ENCODE data around the gene RNFT1. TPM values are rescaled to one million over a fixed set of nuclear protein-coding genes. Genes with fewer than 3 reads are reported as not detected.
"Not testable (repeated sequence)": the region's sequence is repeated elsewhere in the genome, so short reads cannot be mapped to it uniquely, and the experiment has no call there.

Gene RNFT1, protein sequence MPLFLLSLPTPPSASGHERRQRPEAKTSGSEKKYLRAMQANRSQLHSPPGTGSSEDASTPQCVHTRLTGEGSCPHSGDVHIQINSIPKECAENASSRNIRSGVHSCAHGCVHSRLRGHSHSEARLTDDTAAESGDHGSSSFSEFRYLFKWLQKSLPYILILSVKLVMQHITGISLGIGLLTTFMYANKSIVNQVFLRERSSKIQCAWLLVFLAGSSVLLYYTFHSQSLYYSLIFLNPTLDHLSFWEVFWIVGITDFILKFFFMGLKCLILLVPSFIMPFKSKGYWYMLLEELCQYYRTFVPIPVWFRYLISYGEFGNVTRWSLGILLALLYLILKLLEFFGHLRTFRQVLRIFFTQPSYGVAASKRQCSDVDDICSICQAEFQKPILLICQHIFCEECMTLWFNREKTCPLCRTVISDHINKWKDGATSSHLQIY
- 10 to 100 TPM; 20.5 to 22.3 TPM for total RNA-seq

DNA sequence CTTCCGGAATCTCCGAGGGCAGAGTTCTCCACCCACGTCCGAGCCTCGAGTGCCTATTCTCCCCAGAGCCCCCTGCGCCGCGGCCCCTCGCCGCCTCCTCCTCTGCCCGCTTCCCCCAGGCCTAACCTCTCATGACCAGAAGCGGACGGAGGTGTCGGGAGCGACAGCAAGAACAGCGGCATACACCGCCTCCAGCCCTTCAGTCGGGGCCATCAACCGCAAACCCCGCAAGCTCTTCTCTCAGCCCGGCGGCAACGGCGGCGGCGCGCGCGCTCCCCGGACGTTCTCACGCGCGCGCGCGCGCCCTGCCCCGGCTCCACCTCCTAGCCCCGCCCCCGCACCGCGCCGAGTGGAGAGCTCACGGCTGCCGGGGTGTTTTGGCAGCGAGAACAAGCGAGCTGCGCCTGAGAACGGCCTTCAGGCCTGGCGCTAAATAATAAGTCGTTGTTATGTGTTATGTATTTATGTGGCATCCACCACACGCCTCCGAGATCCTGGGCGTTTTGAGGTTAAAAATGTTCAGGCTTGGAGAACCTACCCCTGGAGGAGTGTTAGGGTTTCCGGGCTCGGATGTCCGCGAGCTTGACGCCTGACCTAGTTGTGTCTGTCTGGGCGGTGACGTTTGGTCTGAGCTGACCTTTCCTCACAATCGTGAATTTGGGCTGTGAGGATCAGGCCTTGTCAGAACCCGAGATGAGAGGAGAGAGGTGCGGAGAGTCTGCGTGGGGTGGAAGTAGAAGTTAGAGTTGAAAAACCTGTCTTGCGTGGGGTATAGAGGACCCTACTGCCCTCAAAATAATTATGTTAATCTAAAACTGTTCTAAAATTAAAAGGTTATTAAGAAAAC lies at the start of gene RNFT1:
Gene RNFT1, minus strand, starts transcription at position 259 of the 847 bp plus-strand sequence. Its CDS starts 77 bp downstream, at position 182.
- CTCF ChIA-PET: interaction anchor here (0.6 to 1.9 kb wide), 4 partner anchors 50 to 216 kb away, joined by 3 to 8 read pairs (median 4); no protein-coding TSS in a partner anchor
- POLR2A ChIA-PET: interaction anchor here (0.6 to 1.1 kb wide), 5 partner anchors 113 to 419 kb away, joined by 3 to 6 read pairs (median 3); partner anchors contain the start of gene PTRH2

DNA sequence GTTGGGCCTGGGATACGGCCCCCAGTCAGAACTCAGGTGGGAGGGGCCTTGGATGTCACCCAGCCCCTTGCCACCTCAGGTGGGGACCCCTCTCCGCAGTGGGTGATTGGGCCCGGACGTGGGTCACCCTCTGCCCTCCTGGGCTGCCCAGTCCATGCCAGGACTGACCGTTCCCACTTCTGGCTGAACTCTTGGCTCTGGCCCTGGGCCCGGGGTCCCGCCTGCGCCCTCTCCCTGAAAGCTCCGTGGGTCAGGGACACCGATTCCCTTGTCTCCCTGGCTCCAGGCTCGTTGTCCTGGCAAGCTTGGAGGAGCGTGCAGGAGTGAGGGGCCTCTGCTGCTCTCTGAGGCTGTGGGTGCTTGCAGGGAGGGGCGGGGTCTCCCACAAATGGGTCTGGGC lies 44.8 kb upstream of the RNFT1 start:
- CTCF ChIA-PET, POLR2A ChIA-PET: not testable (repeated sequence)

DNA sequence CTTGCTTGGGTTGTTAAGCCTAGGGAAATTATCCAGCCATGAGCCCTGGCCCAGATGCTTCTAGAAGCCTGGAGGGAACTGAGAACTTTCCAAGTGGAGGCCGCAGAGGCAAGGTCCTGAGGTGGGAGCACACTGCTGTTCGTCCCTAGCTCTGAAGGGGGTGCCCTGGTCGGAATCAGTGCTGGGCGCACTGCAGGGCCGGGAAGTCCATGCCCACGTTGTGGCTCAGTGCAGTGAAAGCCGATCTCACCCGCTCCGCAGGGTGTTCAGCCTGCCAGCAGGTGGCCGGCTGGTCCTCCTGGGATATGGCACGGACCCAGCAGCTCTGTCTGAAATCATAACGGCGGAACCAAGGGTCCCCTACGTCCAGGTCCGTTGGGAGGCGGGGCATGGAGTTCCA lies 43.8 kb upstream of the RNFT1 start:
- CTCF ChIA-PET, POLR2A ChIA-PET: not testable (repeated sequence)

DNA sequence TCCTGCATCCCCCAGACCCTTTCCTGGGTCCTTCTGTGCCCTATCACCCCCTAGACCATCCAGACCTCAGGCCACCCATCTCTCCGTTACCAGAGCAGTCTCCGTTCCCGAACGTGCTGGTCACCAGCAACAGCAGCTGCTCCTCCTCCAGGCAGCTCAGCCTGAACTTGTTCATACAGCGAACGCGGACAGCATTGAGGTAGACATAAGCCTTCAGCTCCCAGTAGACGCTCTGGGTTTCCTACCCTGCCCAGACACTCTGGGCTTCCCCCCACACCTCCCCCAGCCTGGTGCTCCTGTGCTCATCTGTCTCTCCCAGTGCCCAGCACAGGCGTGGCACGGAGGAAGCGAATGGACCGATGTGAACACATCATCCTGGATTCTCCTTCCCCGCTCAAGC lies 41.6 kb upstream of the RNFT1 start:
- ChIA-PET POLR2A (no interaction called here), CTCF (no interaction called here)

DNA sequence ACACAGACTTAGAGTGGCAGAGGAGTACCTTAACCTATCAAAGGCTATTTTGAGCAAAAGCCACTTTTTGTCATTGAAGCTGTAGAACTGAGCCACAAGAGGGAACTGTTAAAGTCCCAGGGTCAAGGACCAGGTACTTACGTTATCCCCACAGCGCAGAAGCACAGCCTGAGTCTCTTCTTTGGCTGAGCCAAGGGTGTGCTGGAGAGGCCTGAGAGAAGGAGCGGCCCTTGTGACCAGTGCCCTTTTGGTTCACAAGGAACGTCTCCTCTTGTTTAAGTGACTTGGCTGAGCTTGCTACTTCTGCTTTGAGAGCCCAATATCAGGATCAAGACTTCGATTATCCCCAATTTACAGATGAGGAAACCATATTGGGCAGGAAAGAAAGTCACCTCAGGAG lies 40.0 kb upstream of the RNFT1 start:
- POLR2A ChIA-PET, CTCF ChIA-PET: not testable (repeated sequence)

DNA sequence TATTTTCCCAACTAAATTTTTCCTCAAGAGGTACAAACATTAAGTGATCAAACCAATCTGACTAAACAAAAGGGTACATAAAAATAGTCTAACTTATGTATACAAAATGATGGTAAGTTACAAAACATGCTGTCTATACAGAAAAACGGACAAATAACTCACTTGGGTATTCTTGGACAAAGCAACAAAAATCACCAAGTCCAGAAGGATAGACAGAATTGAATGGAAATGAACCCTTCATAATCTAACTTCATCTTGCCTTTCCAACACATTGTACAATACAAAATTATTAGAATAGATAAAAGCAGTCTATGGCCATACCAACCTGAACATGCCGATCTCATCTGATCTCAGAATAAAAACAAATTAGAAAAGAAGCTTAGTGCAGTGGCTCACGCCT lies 37.9 kb upstream of the RNFT1 start:
- POLR2A ChIA-PET, CTCF ChIA-PET: not testable (repeated sequence)

DNA sequence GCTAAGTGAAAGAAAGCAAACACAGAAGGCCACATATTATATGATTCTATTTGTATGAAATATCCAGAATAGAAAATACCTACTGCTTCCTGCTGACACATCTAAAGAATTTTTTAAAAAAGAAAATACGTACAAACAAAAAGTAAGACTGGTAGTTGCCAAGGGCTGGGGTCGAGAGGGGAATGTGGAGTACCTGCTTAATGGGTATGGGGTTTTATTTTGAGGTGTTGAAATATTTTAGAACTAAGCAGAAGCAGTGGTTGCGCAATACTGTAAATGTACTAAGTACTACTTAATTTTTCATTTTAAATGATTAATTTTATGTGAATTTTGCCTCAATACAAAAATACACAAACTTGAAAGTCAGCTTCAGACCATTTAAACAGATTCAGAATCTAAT lies 32.1 kb upstream of the RNFT1 start:
- POLR2A ChIA-PET: not testable (repeated sequence)

DNA sequence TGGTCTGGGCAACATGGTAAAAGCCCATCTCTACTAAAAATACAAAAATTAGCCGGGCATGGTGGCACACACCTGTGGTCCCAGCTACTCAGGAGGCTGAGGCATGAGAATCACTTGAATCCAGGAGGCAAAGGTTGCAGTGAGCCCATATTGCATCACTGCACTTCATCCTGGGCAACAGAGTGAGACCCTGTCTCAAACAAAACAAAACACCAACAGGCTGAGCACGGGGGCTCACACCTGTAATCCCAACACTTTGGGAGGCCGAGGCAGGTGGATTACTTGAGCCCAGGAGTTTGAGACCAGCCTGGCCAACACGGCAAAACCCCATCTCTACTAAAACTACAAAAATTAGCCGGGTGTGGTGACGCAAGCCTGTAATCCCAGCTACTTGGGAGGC lies 10.6 kb upstream of the RNFT1 start:
- CTCF ChIA-PET: not testable (repeated sequence)
- POLR2A ChIA-PET: interaction anchor here (0.6 kb wide), 1 partner anchor 91 kb away, joined by 6 read pairs; no protein-coding TSS in a partner anchor

More for the DNA sequence above, 32.1 kb upstream of the RNFT1 start:
- CTCF ChIA-PET: not testable (repeated sequence)

DNA sequence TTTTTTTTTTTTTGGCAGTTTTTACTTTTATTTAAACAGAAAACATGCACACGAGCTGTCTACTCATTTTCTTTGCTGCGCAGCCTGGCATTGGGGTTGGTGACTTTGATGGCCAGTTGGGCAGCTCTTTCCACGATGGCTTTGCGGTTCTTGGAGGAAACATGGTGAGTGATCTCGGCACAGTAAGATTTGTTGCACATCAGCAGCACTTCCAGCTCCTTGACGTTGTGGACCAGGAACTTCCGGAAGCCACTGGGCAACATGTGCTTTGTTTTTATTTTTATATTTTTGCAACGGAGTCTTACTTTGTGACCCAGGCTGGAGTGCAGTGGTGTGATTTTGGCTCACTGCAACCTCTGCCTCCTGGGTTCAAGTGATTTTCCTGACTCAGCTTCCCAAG lies 8.9 kb upstream of the RNFT1 start:
- POLR2A ChIA-PET: not testable (repeated sequence)
- CTCF ChIA-PET: interaction anchor here (0.6 kb wide), 1 partner anchor 74 kb away, joined by 3 read pairs; no protein-coding TSS in a partner anchor

DNA sequence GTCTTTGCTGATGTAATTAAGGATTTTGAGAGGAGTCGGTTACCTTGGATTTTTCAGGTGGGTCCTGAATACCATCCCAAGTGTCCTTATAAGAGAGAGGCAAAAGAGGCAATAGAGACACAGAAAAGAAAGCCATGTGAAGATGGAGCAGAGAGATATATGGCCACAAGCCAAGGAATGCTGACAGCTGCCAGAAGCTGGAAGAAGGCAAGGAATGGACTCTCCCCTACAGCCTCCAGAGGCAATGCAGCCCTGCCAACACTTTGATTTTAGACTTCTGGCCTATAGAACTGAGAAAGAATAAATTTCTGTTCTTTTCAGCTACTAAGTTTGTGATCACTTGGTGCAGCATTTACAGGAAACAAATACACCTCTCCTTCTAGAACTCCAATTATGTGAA lies 8.2 kb upstream of the RNFT1 start:
- CTCF ChIA-PET: interaction anchor here (0.6 kb wide), 1 partner anchor 73 kb away, joined by 3 read pairs; no protein-coding TSS in a partner anchor
- POLR2A ChIA-PET: no interaction called here

DNA sequence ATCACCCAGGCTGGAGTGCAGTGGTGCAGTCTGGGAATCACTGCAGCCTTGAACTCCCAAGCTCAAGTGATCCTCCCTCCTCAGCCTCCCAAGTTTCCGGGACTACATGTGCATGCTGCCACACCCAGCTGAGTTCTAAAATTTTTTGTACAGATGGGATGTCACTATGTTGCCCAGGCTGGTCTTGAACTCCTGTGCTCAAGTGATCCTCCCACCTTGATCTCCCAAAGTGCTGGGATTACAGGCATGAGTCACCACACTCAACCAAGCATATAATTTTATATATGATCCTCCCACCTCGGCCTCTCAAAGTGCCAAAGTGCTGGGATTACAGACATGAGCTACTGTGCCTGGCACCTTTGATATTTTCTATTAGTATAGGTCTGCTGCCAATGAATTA lies 7.2 kb upstream of the RNFT1 start:
- CTCF ChIA-PET, POLR2A ChIA-PET: not testable (repeated sequence)

DNA sequence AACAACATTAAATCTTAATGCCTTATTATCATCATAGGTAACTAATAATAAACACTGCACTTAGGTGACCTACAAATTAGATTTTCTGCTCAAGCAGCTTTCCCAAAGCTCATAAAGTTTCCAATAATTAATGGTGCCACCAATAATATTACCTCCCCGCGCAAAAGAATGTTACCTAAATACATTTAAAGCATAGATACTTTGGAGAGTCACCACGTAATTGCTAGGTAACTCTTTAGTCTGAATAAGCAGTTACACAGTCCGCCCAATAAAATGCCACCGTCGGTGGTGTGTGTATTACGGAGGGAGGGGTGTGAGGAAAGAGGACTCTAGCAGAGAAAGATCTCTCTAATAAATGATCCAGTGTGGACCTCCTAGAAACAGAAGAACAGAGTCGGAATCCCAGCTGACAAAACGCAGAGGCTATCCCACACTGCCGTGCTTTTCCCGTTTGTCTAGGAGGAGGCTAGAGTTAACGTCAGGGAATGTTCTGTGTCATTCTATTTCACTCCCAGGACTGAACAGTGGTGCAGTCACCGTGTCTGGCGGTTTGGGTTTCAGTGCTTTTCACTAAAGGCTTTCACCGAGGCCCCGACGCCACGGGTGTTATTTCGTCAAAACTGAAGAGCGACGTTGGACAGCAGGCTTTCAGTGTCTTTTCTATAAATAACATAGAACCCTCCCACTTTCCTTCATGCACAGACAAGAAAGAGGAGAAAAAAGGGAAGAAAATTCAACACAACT lies 630 bp downstream of the RNFT1 start:
- ChIA-PET POLR2A (interaction anchor here (0.6 to 1.1 kb wide), 4 partner anchors 114 to 419 kb away, joined by 3 to 6 read pairs (median 3); partner anchors contain the start of gene PTRH2), CTCF (interaction anchor here (0.6 to 1.9 kb wide), 4 partner anchors 50 to 215 kb away, joined by 3 to 8 read pairs (median 4); no protein-coding TSS in a partner anchor)

DNA sequence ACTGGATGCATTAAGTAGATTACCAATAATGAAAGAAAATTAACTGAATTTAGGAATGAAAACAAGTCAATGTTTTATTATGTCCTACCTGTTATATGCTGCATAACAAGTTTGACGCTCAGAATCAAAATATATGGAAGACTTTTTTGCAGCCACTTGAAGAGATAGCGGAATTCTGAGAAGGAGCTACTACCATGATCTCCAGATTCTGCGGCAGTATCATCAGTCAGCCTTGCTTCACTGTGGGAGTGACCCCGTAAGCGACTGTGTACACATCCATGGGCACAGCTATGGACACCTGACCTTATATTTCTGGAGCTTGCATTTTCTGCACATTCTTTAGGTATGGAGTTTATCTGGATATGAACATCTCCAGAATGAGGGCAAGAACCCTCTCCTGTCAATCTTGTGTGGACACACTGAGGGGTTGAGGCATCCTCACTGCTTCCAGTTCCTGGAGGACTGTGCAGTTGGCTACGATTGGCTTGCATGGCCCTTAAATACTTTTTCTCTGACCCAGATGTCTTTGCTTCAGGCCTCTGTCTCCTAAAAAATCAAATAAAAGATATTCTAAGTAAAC lies 1.7 kb downstream of the RNFT1 start:
- POLR2A ChIA-PET: no interaction called here
- CTCF ChIA-PET: interaction anchor here (1.9 kb wide), 1 partner anchor 74 kb away, joined by 8 read pairs; no protein-coding TSS in a partner anchor

DNA sequence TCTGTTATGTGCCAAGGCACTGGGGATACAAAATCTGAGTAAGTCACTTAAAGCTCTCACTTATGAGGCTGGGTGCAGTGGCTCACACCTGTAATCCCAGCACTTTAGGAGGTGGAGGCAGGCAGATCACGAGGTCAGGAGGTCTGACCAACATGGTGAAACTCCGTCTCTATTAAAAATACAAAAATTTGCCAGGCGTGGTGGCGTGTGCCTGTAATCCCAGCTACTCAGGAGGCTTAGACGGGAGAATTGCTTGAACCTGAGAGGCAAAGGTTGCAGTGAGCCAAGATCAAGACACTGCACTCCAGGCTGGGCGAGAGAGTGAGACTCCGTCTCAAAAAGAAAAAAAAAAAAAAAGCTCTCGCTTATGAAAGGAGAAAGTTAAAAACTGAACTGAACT lies 5.0 kb downstream of the RNFT1 start:
- CTCF ChIA-PET: not testable (repeated sequence)

DNA sequence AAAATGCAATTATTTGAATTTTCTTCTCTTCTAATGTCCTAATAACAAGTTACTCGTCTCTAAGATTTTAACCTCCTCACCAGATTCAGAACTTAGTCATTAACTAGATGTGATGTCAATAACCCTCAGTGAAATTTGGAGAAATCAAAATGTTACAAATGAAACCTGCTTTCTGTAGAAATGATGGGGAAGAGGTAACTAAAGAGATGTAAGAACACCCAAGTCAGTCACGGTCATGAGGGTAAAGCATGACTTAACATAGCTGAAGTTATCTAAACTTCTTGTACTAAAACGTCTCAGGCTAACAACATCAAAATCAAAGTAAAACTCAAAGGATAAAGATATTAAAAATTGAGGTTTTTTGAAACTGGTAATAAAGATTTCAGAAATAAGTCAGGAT lies 9.7 kb downstream of the RNFT1 start:
- CTCF ChIA-PET: no interaction called here

More for the DNA sequence above, 5.0 kb downstream of the RNFT1 start:
- POLR2A ChIA-PET: not testable (repeated sequence)

DNA sequence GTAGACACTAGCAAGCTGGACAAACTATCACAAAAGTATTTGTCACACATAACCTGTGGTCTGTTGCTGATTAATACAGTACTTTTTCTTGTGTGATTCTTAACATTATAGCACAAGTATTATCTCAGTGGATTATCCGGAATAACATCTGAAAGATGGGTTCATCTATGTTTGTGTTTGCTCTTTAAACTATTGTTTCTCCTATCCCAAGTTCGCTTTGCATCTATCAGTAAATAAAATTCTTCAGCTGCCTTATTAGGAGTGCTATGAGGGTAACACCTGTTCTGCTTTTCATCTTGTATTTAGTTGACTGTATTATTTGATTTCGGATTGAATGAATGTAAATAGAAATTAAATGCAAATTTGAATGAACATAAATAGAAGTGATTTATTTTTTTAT lies 14.5 kb downstream of the RNFT1 start:
- CTCF ChIA-PET: no interaction called here
- POLR2A ChIA-PET: no interaction called here

More for the DNA sequence above, 9.7 kb downstream of the RNFT1 start:
- POLR2A ChIA-PET: no interaction called here

DNA sequence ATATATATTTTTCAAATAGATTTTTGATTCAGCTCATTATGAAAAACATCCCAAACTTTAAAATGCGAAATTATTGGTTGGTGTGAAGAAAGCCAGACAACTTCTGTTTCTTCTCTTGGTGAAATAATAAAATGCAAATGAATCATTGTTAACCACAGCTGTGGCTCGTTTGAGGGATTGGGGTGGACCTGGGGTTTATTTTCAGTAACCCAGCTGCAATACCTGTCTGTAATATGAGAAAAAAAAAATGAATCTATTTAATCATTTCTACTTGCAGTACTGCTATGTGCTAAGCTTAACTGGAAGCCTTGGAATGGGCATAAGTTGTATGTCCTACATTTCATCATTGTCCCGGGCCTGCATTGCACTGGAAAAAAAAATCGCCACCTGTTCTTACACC lies 17.2 kb downstream of the RNFT1 start:
- CTCF ChIA-PET: not testable (repeated sequence)

DNA sequence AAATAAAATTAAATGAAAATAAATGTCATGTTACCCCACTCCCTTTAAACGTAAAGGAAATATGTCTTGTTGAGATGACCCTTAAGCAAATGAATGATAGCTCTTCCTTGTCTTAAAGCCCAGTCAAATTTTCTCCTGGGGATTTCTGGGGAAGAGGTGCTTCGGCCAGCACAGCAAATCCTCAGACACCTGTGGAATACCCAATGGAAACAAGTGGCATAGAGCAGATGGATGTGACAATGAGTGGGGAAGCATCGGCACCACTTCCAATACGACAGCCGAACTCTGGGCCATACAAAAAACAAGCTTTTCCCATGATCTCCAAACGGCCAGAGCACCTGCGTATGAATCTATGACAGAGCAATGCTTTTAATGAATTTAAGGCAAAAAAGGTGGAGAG lies 18.1 kb downstream of the RNFT1 start:
- POLR2A ChIA-PET: not testable (repeated sequence)

More for the DNA sequence above, 17.2 kb downstream of the RNFT1 start:
- POLR2A ChIA-PET: not testable (repeated sequence)

DNA sequence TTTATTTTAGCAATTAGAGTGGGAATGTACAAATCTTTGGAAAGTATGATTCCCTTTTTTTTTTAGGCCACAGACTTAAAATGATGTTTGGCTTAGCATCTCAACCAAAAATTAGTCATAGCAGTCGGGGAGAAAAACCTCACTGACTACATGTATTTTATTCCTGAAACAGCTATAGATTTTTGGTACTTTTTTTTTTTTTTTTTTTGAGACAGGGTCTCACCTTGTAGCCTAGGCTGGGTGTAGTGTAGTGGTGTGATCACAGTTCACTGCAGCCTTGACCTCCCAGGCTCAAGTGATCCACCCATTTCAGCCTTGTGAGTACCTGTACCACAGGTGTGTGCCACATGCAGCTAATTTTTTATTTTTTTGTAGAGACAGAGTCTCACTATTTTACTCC lies 23.4 kb downstream of the RNFT1 start:
- CTCF ChIA-PET: interaction anchor here (0.6 kb wide), 1 partner anchor 383 kb away, joined by 3 read pairs; no protein-coding TSS in a partner anchor
- POLR2A ChIA-PET: interaction anchor here (0.5 to 0.6 kb wide), 2 partner anchors 47 to 923 kb away, joined by 3 to 6 read pairs; no protein-coding TSS in a partner anchor

More for the DNA sequence above, 18.1 kb downstream of the RNFT1 start:
- CTCF ChIA-PET: not testable (repeated sequence)

Data from activated CD8-positive, alpha-beta memory T cell treated with anti-CD3 and anti-CD28 coated beads for 36 hours (primary cell).